Measurements from ENCODE around the gene VAV2. TPM values are rescaled to one million over a fixed set of nuclear protein-coding genes. Genes with fewer than 3 reads are reported as not detected.
"Not testable (repeated sequence)": the region's sequence is repeated elsewhere in the genome, so short reads cannot be mapped to it uniquely, and the experiment has no call there.

VAV2 gene
- total RNA-seq, 2 donors from 2014 or later = 3.5 to 5.5 TPM

DNA sequence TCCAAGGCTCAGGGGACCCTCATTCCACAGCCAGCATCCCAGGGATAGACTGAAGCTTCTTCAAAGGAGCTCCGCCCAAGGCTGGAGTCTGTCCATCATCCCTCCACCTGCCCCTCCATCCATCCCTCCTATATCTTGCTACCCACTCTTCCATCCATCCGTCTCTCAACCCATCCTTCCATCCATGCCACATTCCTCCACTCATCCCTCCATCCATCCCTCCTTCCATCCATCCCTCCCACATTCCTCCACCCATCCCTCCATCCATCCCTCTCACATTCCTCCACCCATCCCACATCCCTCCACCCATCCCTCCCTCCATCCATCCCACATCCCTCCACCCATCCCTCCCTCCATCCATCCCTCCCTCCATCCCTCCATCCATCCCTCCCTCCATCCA is 5.5 kb upstream of the VAV2 start:
- ATAC-seq (no peak), DNase-seq (no peak)
- Mint-ChIP-seq H3K27me3 (peaks cover 10% of the 10 kb centered on the region), H3K27ac (no peak overlapping the region), H3K4me1 (peaks cover 2% of the 10 kb centered on the region), H3K36me3 (ENCODE audit: low read depth) (no peaks in the 10 kb centered on the region), H3K4me3 (no peak overlapping the region)
- no peaks in the 10 kb centered on the region for H3K9me3 ChIP-seq (ENCODE audit: control insufficient read depth, low read length, poor library complexity, severe bottlenecking)

DNA sequence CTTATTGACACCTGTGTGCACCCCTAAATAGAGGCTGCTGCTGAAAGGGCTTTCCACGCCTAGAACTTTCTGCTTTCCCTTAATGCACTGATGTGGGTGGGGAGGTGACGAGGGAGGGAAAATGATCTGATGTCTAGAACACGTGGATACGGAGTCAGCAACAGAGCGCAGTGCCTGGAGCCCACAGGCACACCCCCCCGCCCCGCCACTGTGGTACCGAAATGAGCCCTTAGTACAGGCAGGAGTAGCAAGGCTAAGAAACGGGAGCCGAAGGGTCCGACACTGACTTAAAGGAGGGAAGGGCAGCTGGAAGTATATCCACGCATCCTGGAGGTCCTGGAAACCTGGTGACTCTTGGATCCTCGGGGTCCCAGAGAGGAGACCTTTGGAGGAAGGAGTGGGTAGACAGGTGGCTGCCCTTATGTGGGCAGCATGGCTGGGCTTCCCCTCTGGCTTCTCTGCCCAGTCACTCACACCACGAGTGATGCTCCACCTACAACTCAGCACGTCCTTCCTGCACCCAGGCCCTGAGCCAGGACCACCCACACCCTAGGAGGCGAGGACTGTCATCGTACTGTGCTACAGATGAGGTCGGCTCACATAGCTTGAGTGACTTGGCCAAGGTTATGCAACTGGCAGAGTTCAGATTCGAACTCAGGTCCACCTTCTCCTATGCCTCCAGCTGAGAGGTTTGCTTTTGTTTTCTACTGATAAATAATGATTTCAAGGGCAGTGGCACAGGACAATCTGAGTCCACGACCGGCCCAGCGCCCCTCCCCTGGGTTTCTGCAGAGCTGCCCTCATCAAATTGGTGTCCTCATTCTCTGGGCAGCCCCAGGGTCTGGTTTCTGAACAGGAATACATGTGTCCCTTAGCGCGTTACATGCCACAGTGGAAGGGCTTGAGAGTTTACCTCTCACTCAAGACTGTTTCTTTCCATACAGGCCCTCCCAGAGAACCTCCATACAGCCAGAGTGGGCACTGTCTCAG is 4.7 kb upstream of the VAV2 start:
- no peak overlapping the region for H3K4me3 Mint-ChIP-seq
- no peaks in the 10 kb centered on the region for H3K36me3 Mint-ChIP-seq (ENCODE audit: low read depth)
- H3K4me1 Mint-ChIP-seq = peaks cover 2% of the 10 kb centered on the region
- H3K27me3 Mint-ChIP-seq = peaks cover 9% of the 10 kb centered on the region
- DNase-seq = no peak
- H3K9me3 ChIP-seq (ENCODE audit: control insufficient read depth, low read length, poor library complexity, severe bottlenecking) = no peaks in the 10 kb centered on the region
- ATAC-seq = no peak
- H3K27ac Mint-ChIP-seq = no peak overlapping the region

DNA sequence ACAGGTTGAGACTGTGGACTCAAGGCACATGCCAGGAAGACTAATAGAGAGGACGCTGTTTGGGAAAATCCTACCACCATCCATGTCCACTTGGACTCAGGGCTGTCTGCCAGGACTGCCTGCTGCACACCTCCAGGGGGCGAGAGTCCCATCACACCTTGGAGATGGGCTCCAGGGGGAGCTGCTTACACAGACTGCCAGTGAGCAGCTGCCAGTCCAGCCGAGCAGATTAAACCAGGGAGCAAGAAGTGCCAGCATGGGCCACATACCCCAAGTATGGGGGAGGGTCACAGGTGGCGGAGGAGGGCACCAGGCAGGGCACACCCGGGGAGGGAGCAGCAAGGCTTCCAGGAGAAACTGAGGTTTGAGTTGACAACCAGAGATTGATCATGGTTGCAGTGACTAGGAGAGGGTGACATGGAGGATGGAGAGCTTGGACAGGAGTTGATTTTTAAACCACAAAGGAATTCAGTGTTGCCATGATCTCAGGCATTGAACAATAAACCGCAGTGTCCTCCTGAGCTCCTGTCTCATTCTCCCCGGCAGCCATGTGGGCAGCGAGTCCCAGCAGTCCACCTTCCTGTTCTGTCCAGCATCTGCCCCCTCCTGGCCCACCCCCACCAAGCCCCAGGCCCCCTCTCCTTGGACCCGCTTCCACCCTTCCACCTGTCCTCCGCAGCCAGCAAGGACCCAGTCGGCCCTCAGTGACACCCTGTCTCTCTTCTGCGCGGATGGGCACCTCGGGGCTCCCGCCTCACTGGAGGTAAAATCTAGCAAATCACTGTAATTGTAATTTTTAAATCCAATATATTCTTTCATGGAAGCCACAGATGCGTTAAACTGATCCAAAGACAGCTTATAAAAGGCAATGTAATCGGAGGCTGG is 3.1 kb upstream of the VAV2 start:
- Mint-ChIP-seq H3K4me1 (peaks cover 2% of the 10 kb centered on the region), H3K27me3 (peaks cover 5% of the 10 kb centered on the region), H3K27ac (no peak overlapping the region), H3K36me3 (ENCODE audit: low read depth) (no peaks in the 10 kb centered on the region), H3K4me3 (no peak overlapping the region)
- DNase-seq (no peak), ATAC-seq (no peak)
- H3K9me3 ChIP-seq (ENCODE audit: control insufficient read depth, low read length, poor library complexity, severe bottlenecking) = no peaks in the 10 kb centered on the region

DNA sequence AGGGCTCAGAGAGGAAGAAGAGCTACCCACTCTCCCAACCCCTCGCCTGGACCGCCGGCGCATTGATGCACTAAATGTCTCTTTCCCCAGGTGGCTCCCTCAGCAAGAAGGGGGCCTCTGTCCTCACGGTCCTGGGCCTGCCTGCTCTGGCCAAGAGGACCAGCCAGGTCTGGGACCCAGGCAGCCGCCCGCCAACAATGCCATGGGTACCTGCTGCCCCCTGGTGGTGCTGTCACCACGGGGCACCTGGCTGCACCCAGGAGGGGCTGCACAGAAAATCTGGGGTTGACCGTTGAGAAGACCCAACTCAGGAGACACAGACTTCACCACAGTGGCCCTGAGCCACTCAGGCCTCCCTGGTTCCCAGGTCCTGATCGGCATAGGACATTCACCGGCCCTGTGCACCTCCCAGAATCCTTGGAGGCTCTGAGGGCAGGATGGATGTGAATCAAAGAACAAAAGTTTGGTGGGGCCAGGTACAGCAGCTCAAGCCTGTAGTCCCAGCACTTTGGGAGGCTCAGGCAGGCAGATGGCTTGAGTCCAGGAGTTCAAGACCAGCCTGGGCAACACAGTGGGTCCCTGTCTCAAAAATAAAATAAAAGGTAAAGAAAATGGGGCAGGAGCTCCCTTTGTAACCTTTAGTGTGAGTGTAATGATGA is 2.4 kb upstream of the VAV2 start:
- H3K9me3 ChIP-seq (ENCODE audit: control insufficient read depth, low read length, poor library complexity, severe bottlenecking) = no peaks in the 10 kb centered on the region
- peaks cover 5% of the 10 kb centered on the region for H3K27me3 Mint-ChIP-seq
- H3K4me1 Mint-ChIP-seq = peaks cover 2% of the 10 kb centered on the region
- no peak overlapping the region for H3K27ac Mint-ChIP-seq
- DNase-seq (peak; percentile 57 to 77 (median 71)), ATAC-seq (peak; percentile 57)
- H3K36me3 Mint-ChIP-seq (ENCODE audit: low read depth) = no peaks in the 10 kb centered on the region
- H3K4me3 Mint-ChIP-seq = peak overlapping the region; percentile 77

DNA sequence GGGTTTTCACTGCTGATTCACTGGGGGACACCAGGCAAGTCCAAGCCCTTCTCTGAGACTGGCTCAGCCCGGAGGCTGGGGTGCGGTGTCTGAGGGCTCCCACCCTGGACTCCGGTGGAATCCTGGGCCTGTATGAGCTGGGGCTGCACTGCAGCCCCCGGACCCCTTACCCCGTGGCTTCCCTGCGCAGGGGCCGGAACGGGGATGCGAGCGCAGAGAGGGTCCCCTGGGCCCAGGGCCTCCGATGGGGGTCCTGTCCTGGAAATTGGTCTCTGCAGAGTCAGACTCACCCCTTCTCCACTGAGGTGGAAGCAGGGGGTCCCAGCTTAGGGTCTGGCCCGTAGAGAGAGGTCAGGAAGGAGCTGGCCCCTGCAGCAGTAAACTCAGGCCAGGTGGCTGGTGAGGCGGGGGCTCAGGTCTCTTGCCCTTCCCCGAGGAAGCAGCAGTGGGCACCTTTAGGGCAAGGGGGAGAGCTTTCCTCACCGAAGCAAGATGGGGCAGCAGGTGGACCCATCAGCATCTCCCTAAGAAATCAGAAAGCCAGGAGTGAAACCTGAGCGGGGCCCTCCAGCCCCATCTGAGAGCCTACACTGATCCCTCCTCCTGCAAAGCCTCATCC is 1.6 kb upstream of the VAV2 start:
- no peak for DNase-seq
- Mint-ChIP-seq H3K27me3 (peaks cover 5% of the 10 kb centered on the region), H3K4me1 (peaks cover 2% of the 10 kb centered on the region), H3K4me3 (peak overlapping the region; percentile 80), H3K27ac (no peak overlapping the region), H3K36me3 (ENCODE audit: low read depth) (no peaks in the 10 kb centered on the region)
- no peaks in the 10 kb centered on the region for H3K9me3 ChIP-seq (ENCODE audit: control insufficient read depth, low read length, poor library complexity, severe bottlenecking)
- no peak for ATAC-seq

DNA sequence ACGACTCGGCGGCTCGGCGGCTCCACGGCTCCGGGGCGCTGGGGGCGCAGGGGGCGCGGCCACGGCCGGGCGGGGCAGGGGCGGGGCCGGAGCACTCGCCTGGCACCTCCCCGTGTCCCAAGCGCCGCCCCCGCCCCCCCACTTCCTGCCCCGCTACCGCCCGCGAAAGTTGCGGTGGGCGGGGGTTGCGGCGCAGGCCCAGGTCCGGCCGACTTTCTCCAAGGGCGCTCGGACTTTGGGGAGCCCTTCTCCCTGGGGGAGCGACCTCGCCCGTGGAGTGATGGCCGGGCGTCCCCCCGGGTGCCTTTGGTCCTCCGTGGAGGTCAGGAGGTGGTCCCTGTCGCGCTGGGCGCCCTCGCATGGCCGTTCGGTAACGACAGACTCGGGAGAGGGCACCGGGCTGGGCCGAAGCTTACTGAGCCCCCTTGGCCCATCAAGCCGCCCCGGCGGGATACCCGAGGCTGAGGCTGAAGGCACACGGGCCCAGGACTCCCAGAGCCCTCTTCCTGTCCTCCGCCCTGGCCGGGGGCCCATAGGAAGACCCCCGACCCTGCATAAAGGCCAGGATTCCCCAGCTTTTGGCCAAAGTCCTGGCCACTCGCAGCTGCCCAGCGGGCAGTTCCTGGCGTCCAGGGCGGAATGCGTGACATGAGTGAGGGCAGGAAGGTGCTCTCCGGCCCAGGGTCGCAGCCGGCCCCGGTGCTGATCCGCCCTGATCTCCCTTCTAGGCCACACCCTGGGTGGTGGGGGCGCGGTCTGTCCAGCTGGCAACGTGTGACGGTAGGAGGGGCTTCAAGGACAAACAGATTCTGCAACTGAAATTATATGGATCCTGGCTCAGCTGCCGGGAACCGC is 883 bp upstream of the VAV2 start:
- ATAC-seq = peak; percentile 84
- H3K4me3 Mint-ChIP-seq = peak overlapping the region; percentile 80
- peaks cover 5% of the 10 kb centered on the region for H3K27me3 Mint-ChIP-seq
- H3K4me1 Mint-ChIP-seq = peaks cover 2% of the 10 kb centered on the region
- no peak overlapping the region for H3K27ac Mint-ChIP-seq
- peak; percentile 34 to 73 (median 62) for DNase-seq
- H3K9me3 ChIP-seq (ENCODE audit: control insufficient read depth, low read length, poor library complexity, severe bottlenecking) = no peaks in the 10 kb centered on the region
- no peaks in the 10 kb centered on the region for H3K36me3 Mint-ChIP-seq (ENCODE audit: low read depth)

DNA sequence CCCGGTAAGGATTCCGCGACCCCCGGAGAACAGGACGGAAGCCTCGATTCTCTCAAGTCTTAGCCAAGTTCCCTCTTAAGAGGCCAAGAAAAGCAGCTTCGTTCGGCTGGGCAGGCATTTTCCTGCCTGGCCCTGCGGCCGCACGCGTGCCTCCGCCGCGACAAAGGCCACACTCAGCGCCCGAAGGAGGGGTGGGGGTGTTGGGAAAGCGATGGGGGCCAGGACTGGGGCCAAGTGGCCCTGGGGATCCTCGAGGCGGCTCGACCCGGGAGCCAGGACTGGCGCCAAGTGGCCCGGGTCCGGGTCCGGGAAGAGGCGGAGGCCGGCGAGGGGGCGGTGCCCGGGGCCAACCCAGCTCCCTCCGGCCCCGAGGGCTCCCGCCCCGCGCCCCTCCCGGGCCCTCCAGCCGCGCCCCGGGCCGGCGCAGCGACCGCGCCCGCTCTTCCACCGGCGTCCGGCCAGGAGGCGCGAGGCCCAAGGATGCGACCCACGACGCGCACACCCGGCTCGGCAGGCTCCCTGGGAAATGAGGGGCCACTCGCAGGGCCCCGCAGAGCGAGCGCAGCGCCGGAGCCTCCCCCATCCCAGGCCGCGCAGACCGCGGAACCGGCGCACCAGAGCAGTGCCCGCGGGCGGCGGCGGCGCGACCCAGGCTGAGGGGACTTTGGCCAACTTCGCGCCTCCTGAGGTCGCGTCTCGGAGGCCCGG is 756 bp downstream of the VAV2 start:
- no peak for ATAC-seq

DNA sequence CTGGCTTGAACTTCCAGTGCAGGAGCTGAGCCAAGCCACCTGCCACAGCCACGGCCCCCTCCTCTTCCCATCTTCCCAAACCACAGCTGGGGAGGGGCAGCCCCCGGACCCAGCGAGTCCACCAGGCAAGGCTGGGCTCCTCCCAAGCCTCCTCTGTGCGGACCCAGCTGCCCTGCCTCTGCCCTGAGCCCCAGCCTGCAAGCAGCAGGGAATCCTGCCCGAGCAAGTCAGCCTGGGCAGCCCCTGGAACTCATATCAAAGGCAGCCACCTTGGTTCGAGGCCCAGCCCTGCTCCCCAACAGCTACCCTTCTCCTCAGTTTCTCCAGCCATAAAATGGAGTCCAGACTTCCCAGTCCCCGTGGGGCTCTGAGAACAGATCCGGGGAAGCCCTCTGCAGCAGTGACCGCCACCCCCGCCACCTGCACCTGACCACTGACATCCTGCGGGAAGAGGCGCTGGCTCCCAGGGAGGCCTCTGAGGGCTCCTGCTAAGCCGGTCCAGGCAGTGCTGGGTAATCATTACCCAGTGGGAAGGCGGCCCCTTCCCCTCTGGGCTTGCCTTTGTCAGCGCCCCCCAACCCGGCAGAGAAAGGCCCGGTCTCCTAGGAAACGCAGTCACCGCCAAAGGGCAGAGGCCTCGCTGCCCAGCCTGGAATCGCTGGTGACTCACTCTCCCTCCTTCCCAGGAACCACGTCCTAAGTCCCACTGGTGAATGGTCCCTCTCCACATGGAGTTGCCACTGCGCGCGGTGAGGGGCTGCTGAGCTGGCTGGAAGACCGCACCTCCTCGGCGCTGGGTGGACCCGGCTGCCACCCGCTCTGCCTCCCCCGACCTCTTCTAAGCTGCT is 1.5 kb downstream of the VAV2 start:
- ATAC-seq (no peak), DNase-seq (no peak)
- no peaks in the 10 kb centered on the region for H3K9me3 ChIP-seq (ENCODE audit: control insufficient read depth, low read length, poor library complexity, severe bottlenecking)
- Mint-ChIP-seq H3K4me1 (peaks cover 9% of the 10 kb centered on the region), H3K27me3 (peaks cover 9% of the 10 kb centered on the region), H3K36me3 (ENCODE audit: low read depth) (no peaks in the 10 kb centered on the region), H3K27ac (no peak overlapping the region), H3K4me3 (peak overlapping the region; percentile 78)

More for the DNA sequence above, 756 bp downstream of the VAV2 start:
- peak overlapping the region; percentile 78 for H3K4me3 Mint-ChIP-seq
- no peaks in the 10 kb centered on the region for H3K36me3 Mint-ChIP-seq (ENCODE audit: low read depth)
- peaks cover 5% of the 10 kb centered on the region for H3K27me3 Mint-ChIP-seq
- H3K27ac Mint-ChIP-seq = no peak overlapping the region
- H3K9me3 ChIP-seq (ENCODE audit: control insufficient read depth, low read length, poor library complexity, severe bottlenecking) = no peaks in the 10 kb centered on the region
- DNase-seq = no peak
- peaks cover 2% of the 10 kb centered on the region for H3K4me1 Mint-ChIP-seq

DNA sequence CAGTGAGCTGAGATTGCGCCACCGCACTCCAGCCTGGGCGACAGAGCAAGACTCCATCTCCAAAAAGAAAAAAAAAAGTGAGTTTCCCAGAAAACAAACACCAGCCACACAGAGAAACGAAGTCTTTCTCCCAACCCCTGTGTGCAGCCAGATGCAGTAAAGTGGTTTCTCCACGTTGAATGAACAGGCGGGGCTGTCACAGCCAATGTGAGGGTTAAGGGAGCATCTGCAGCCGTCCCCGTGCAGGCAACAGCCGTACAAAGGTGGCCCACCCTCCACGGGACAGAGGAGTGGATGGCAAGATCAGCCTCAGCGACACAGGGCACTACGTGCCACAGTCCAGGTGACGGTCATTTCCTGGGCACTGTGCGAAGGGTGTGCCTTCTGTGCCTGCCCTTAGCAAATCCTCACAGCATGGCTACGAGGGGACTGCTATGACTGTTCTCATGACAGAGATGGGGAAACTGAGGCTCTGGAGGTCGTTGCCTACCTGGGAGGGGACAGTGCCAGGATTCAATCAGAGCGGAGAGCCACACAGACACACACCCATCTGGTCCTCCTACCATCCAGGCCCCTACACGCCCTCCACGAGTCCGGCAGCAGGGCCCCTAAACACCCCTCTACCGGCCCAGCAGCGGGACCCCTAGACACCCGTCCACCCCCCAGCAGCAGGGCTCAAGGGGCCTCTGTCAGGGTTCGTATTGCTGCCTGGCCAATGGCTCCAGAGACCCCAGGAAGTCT is 2.3 kb downstream of the VAV2 start:
- peaks cover 9% of the 10 kb centered on the region for H3K4me1 Mint-ChIP-seq
- no peaks in the 10 kb centered on the region for H3K36me3 Mint-ChIP-seq (ENCODE audit: low read depth)
- H3K27ac Mint-ChIP-seq = no peak overlapping the region
- H3K9me3 ChIP-seq (ENCODE audit: control insufficient read depth, low read length, poor library complexity, severe bottlenecking) = no peaks in the 10 kb centered on the region
- H3K27me3 Mint-ChIP-seq = peaks cover 9% of the 10 kb centered on the region
- no peak for DNase-seq
- peak overlapping the region; percentile 52 for H3K4me3 Mint-ChIP-seq
- no peak for ATAC-seq

DNA sequence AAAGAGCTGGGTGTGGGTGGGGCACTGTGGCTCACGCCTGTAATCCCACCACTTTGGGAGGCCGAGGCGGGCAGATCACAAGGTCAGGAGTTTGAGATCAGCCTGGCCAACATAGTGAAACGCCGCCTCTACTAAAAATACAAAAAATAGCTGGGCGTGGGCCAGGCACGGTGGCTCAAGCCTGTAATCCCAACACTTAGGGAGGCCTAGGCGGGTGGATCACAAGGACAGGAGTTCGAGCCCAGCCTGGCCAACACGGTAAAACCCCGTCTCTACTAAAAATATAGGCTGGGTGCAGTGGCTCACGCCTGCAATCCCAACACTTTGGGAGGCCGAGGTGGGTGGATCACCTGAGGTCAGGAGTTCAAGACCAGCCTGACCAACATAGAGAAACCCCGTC is 3.4 kb downstream of the VAV2 start:
- not testable (repeated sequence) for H3K36me3 Mint-ChIP-seq (ENCODE audit: low read depth); ATAC-seq; H3K27ac Mint-ChIP-seq; H3K9me3 ChIP-seq (ENCODE audit: control insufficient read depth, low read length, poor library complexity, severe bottlenecking); DNase-seq; H3K27me3 Mint-ChIP-seq; H3K4me1 Mint-ChIP-seq
- peak overlapping the region; percentile 45 for H3K4me3 Mint-ChIP-seq
